Heart left ventricle (tissue), 16 donors: ENCODE results near the gene TRMT2A. TPM values are rescaled to one million over a fixed set of nuclear protein-coding genes. Genes with fewer than 3 reads are reported as not detected.

Experiments used
- ATAC-seq, 4 donors: fragments of 200-7000 bp; cut with Tn5 transposase; one replicate each; pipeline ENCODE4 v1.9.1; 2020 to 2022; ENCODE audit warnings: moderate library complexity in 4 of 4, mild to moderate bottlenecking in 3 of 4, moderate number of reproducible peaks in 1 of 4
- DNase-seq, 5 donors: peaks; one replicate each; pipeline ENCODE4 v3.0.0-alpha.2; 2020
- H3K27ac ChIP-seq, 12 donors: fragments of 200-600 bp; sonication (generic) in 4 of 12; one replicate each; pipeline versions ENCODE4 v1.5.0 to v1.8.0; 2016 to 2022; ENCODE audit warnings: mild to moderate bottlenecking in 2 of 12
- H3K27me3 ChIP-seq, 9 donors: fragments of 200-600 bp; sonication (generic) in 2 of 9; one replicate each; pipeline versions ENCODE4 v1.5.1 to v1.8.0; 2016 to 2022; ENCODE audit warnings: mild to moderate bottlenecking in 3 of 9
- H3K36me3 ChIP-seq, 9 donors: fragments of 200-600 bp; sonication (generic) in 2 of 9; one replicate each; pipeline versions ENCODE4 v1.5.0 to v1.8.0; 2018 to 2022; ENCODE audit warnings: mild to moderate bottlenecking in 2 of 9
- H3K4me1 ChIP-seq, 12 donors: fragments of 200-600 bp; sonication (generic) in 4 of 12; one replicate each; pipeline versions ENCODE4 v1.5.0 to v1.8.0; 2016 to 2022; ENCODE audit warnings: mild to moderate bottlenecking in 3 of 12
- H3K4me3 ChIP-seq, 12 donors: fragments of 200-600 bp; sonication (generic) in 4 of 12; one replicate each; pipeline versions ENCODE4 v1.5.0 to v1.8.0; 2017 to 2022; ENCODE audit warnings: mild to moderate bottlenecking in 9 of 12, moderate library complexity in 4 of 12
- H3K9me3 ChIP-seq, 12 donors: fragments of 200-600 bp; sonication (generic) in 4 of 12; one replicate each; pipeline versions ENCODE4 v1.5.0 to v1.8.0; 2016 to 2022; ENCODE audit warnings: mild to moderate bottlenecking in 1 of 12
- CTCF ChIP-seq, 12 donors: fragments of 200-600 bp; sonication (generic) in 4 of 12; IDR thresholded peaks; one replicate each; pipeline versions ENCODE4 v1.5.0 to v1.8.0; 2018 to 2022; ENCODE audit warnings: antibody characterized with exemption in 12 of 12, mild to moderate bottlenecking in 5 of 12
- POLR2A ChIP-seq, 2 donors: fragments of 450-650 bp; IDR thresholded peaks; one replicate each; pipeline ENCODE4 v1.6.1; 2017; ENCODE audit warnings: antibody characterized with exemption in 2 of 2, mild to moderate bottlenecking in 2 of 2, moderate library complexity in 2 of 2
- whole genome bisulfite sequencing, 4 donors: extraction: QIAGEN DNeasy Blood & Tissue Kit in 2 of 4; methylation state at CpG; one replicate each; pipeline versions ENCODE4 v1.1.5 to v1.1.7; 2013 to 2018; 5-methylcytosine and 5-hydroxymethylcytosine counted together
- intact Hi-C, 10 donors: fragments of 100-400 bp; cut with DNase I; formaldehyde crosslinking; loops; one replicate each; pipeline versions ENCODE4 v1.11.1 to v1.14.2; 2022
- polyA plus RNA-seq, 2 donors: library from polyadenylated mRNA; stranded (reverse); fragments of 200-250 nt; gene quantifications; one replicate each; pipeline ENCODE4 v1.2.3, GENCODE V29; 2013
- total RNA-seq, 9 donors: library from RNA; depleted of rRNA in 2 of 9; stranded (reverse); fragments of >200 nt in 2 of 9; fragmentation: NEBNext Ultra II Directional in 3 of 9; extraction: Animal tissue kit (Norgen Biotek cat#: 25700) in 3 of 9; gene quantifications; one replicate each; pipeline versions ENCODE4 v1.1.0 to v1.2.4, GENCODE V29; 2016 to 2023
- donor health status: ischemic (EF 13 %, LVEDD 7.1; RV severe dilation, severe dysfunction).
- donor health status: healthy with polysubstance abuse.
- donor health status: DM: no; HTN: yes; CAD: no.
- donor health status: DM: no; HTN: no; CAD: no.
- donor health status: ischemic (EF 25% LVEDD 6.9; RV normal size, moderate dysfunction).
- donor health status: ischemic (EF 25% LVEDD 5.7; RV mildly dilated, moderate dysfunction).
- donor health status: healthy.
- donor health status: DM: yes; HTN: yes; CAD: no.
- donor health status: ischemic (EF 35%, LVEDD 5.7; RV mildly dilated, moderate dysfunction).
- donor health status: nonischemic (EF 11% LVEDD 7.7; RV severe dilation, severe dysfunction).
- donor health status: DM: yes; HTN: yes; CAD: no.
- donor health status: PGD.
- donor health status: ischemic (EF 29% LVEDD 5.4; RV normal size, mild dysfunction).
- donor health status: nonischemic (EF 23%, LVEDD 6.1; RV moderate dilation, normal function).

TRMT2A gene
- total and polyA plus RNA-seq, 11 donors: 15.8 to 31.3 (median 20.2) TPM

GRCh38 chr22:20125201-20126174 is 8.5 kb upstream of the TRMT2A start:
- TF ChIP-seq CTCF (IDR thresholded peaks at IDR 0.05) (no peak), POLR2A (IDR thresholded peaks at IDR 0.05) (no peak)
- H3K27ac ChIP-seq: no peak overlapping the region
- intact Hi-C loops: loop anchor here in 4 of 10 donors (5.0 to 10.0 kb wide), 2 partner anchors 153 to 161 kb away; no protein-coding TSS in a partner anchor
- H3K9me3 ChIP-seq: no peaks in the 10 kb centered on the region
- H3K4me3 ChIP-seq: no peak overlapping the region
- peaks cover 0 to 62% (median 46%) of the 10 kb centered on the region in 9 donors for H3K36me3 ChIP-seq
- ATAC-seq (no peak), DNase-seq (no peak)
- no peaks in the 10 kb centered on the region for H3K27me3 ChIP-seq
- H3K4me1 ChIP-seq: peaks cover 0 to 10% (median 1%) of the 10 kb centered on the region in 12 donors
- WGBS, 4 donors: 82 to 89% (median 86%) methylated on average over 25 to 32 of the region's 32 CpGs

- intact Hi-C loops: loop anchor here in 2 of 10 donors (10.0 kb wide), 1 partner anchor 159 kb away; no protein-coding TSS in a partner anchor
- H3K36me3 ChIP-seq: peaks cover 0 to 74% (median 59%) of the 10 kb centered on the region in 9 donors
- H3K4me3 ChIP-seq: no peak overlapping the region
- H3K27me3 ChIP-seq: no peaks in the 10 kb centered on the region
- DNase-seq (no peak), ATAC-seq (no peak)
- TF ChIP-seq POLR2A (IDR thresholded peaks at IDR 0.05) (no peak), CTCF (IDR thresholded peaks at IDR 0.05) (no peak)
- H3K9me3 ChIP-seq: no peaks in the 10 kb centered on the region
- 92 to 98% (median 93%) methylated on average over 6 to 11 of the region's 11 CpGs for WGBS, 4 donors
- H3K27ac ChIP-seq: no peak overlapping the region
- peaks cover 0 to 15% (median 4%) of the 10 kb centered on the region in 12 donors for H3K4me1 ChIP-seq
Measured at GRCh38 chr22:20124083-20124787, 7.2 kb upstream of the TRMT2A start.

- DNase-seq: no peak
- peaks cover 0 to 22% (median 10%) of the 10 kb centered on the region in 12 donors for H3K4me1 ChIP-seq
- no peak overlapping the region for H3K27ac ChIP-seq
- 89 to 94% (median 92%) methylated on average over 11 to 13 of the region's 13 CpGs for WGBS, 4 donors
- no peaks in the 10 kb centered on the region for H3K27me3 ChIP-seq
- no peak for ATAC-seq
- intact Hi-C loops: loop anchor here in 2 of 10 donors (10.0 kb wide), 1 partner anchor 159 kb away; no protein-coding TSS in a partner anchor
- no peak overlapping the region for H3K4me3 ChIP-seq
- TF ChIP-seq POLR2A (IDR thresholded peaks at IDR 0.05) (no peak), CTCF (IDR thresholded peaks at IDR 0.05) (no peak)
- H3K36me3 ChIP-seq: peaks cover 0 to 78% (median 63%) of the 10 kb centered on the region in 9 donors
- no peaks in the 10 kb centered on the region for H3K9me3 ChIP-seq
Measured at GRCh38 chr22:20123366-20124082, 6.5 kb upstream of the TRMT2A start.
